GM19025 (cell line): Measurements from ENCODE around the gene NRG3.
"Not testable (repeated sequence)": the region's sequence is repeated elsewhere in the genome, so short reads cannot be mapped to it uniquely, and the experiment has no call there.

Experiments used
- ATAC-seq: cut with Tn5 transposase; IDR thresholded peaks from one replicate; pipeline ENCODE4 v1.9.1; 2021; ENCODE audit warnings: mild to moderate bottlenecking, low read depth, moderate library complexity; ENCODE audit not compliant: unreplicated experiment

The NRG3 gene

GRCh38 chr10:81953420-81953819 is 78.4 kb downstream of the NRG3 start:
- no peak for ATAC-seq

DNA sequence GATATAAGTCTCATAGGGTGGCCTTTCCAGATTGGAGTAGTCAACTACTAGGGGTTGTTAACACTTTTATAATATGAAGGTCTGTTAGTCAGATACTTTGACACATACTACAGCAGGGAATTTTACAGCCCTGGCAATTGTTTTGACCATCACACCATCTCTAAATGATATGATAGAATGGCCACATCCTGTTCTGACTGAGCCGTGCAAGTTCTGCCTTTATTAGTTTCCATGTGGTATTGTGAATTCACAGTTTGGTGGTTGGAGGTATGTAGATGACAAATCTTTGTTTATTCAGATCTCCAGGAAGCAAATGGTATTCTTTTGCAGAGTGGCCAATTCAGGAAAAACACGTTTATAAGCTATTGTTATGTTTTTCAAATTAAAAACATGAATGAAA is 83.0 kb downstream of the NRG3 start:
- no peak for ATAC-seq

DNA sequence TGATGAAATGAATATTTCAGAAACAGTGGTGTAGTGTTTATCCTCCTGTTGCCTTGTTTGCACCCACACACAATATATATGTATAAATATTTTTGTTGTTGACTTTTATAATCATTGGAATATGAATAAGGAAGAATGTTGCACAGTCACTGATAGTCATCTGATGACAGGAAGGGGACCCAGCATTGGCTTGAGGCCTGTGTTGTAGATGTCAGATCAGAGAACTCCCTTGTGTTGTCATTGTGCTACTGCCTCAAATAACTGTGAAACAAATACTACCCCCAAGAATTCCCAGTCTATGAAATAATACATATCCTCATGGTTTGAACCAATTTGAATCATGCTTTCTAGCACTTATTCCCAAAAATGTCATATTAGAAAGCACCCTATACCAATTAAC is 84.0 kb downstream of the NRG3 start:
- no peak for ATAC-seq

GRCh38 chr10:81961451-81962184 is 86.6 kb downstream of the NRG3 start:
- no peak for ATAC-seq

DNA sequence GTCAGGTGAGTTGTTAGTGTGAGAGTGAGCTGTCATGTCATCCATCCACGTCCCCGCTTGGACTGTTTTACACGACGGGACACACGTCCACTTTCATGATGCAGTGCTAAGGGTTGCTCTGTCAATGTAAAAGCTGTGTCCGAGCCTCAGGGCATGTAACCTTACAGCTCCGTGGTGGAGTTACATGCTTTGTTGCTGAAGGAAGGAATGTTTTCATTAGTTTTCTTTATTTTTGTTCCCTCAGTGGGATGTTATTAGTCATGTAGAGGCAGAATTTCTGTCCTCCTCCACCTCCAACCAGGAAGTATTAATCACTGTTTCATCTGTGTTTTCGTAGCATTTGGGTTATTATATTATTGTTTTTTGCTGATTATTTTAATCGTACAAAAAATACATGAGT is 88.6 kb downstream of the NRG3 start:
- ATAC-seq = no peak

DNA sequence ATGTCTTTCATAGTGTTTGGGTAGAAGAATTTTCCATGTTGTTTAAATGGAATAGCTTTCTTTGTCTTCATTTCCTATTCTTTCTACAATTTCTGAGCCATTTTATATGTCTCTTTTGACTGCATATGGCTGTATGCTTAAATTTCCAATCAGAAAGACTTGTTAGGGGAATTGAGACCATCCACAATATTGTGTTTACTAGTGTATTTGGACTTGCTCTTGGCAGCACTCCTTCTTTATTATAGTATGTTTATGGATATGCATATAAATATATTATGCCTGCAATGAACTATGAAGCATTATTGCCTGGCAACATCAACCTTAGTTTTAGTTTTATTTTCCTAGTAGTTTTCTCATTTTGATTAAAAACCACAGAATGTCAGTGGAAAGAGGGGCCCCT is 92.7 kb downstream of the NRG3 start:
- no peak for ATAC-seq

DNA sequence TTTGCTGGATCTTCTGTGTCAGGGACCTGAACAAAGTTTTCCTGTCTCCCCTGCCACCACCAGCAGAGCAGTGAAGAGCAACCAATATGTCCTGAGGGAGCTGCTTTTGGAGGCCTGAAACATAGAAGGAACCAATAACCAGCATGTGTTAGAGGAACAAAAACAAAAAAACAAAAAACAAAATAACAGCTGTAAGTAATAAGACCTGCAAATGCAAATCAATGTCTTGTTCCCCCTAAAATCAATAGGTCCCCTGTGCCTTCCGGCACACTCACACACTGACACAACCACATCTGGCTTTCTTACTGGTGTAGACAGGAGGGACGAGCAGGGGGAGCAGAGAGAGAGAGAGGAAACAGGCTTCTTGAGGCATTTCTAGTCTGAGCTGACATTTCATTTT is 94.1 kb downstream of the NRG3 start:
- ATAC-seq = no peak

GRCh38 chr10:81978238-81978637 is 103.2 kb downstream of the NRG3 start:
- no peak for ATAC-seq

DNA sequence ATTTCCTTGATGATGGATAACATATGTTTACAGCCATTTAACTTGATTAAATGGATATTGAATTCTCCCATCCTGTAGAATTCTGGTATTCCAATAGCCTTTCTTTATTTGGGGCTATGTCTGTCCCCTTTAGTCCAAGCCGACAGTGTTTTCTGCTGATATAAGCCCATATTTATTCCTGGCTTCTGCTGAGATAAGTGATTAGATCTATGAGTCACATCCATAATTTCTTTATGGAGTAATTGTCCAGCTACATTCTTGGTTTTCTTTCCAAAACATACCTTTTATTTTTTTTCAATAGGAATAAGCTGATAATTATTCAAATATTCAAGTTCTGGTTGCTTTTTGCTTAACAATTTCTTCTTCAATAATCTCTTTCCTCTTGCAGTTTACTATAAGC is 106.7 kb downstream of the NRG3 start:
- ATAC-seq = no peak

GRCh38 chr10:81984428-81984827 is 109.4 kb downstream of the NRG3 start:
- ATAC-seq = no peak

DNA sequence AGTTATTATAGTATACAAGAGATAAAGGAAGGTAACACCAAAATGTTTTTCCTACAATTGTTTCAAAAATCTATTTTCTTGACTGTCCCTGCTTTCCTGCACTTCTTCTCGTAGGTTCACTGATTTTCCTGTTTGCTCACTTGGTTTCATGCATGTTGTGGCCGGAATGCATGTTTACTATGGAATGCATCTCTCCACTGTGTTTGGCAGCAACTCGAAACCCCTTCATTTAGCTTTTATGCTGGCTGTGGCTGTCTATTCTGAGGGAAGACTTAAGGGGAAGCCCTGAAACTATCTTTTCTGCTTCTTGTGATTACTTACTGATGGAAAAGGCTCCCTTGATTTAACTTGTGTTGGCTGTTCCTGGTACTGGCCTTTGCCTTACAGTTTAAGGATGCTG is 120.3 kb downstream of the NRG3 start:
- no peak for ATAC-seq

GRCh38 chr10:81996927-81997326 is 121.9 kb downstream of the NRG3 start:
- ATAC-seq = no peak

DNA sequence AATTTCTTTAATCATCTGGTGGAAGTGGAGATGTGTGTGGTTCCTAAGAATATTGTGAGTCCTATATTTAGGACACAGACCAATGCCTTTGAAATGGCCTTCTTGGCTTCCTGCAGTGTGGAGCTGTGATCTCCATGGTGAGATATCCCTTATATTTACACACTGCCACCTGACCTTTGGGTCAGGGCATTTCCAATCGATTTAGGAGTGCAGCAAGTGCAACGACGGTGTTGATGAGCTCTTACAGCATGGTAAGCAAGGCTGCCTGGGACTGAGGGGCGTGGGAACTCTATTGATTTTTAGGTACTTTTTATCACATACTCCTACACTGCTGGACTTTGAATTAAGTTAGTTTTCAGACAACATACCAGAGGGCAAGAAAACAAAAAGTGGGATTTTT is 146.0 kb downstream of the NRG3 start:
- no peak for ATAC-seq

- no peak for ATAC-seq
Measured at GRCh38 chr10:82027711-82028110, 152.7 kb downstream of the NRG3 start.

- ATAC-seq = no peak
Measured at GRCh38 chr10:82037076-82037475, 162.1 kb downstream of the NRG3 start.

- ATAC-seq = no peak
Measured at GRCh38 chr10:82038587-82038986, 163.6 kb downstream of the NRG3 start.

DNA sequence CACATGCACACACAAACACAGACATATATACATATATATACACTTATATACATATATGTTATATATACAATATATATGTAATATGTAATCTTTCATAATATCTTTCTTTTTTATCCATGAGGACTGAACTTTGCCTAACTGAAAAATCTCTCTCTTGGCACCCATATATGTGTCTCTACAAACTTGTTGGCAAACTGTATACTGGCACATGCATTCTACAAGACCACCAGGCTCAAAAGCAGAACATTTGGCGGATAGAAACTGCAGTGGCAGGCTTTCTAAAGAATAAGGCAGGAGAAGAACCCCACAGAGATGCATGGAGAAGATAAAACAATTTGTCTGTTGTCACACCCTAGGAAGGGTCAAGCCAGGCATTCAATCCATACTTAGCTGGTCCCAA is 165.3 kb downstream of the NRG3 start:
- no peak for ATAC-seq

DNA sequence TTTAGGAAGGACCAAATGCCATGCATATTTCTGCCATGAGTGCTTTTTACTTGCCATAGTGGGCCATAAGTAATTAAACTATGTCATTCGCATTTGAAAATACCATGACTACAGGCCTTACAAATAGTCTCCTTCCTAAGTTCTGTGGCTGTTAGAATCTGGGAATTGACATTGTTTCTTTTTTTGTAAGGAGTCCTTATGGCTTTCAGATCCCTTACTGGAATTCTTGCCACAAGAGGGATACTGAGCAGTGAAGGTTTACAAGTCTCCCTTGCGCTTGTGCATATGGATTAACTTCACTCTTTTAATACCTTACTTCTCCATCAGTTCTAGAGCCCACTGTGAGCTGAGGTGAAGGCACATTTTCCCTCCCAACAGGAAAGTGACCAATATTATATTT is 166.0 kb downstream of the NRG3 start:
- ATAC-seq = no peak

- no peak for ATAC-seq
Measured at GRCh38 chr10:82056391-82056790, 181.4 kb downstream of the NRG3 start.

DNA sequence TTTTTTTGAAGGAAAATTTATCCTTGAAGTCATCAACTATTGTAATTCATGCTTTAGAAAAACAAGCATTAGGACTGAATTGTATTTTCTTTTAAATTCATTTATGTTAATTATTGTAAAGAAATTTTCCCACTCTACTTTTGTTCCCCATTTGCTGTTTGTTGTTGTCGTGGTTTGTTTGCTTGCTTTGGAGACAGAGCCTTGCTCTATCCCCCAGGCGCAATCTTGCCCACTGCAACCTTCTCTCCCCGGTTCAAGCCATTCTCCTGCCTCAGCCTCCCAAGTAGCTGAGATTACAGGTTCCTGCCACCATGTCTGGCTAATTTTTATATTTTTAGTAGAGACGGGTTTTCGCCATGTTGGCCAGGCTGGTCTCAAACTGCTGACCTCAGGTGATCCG is 192.2 kb downstream of the NRG3 start:
- not testable (repeated sequence) for ATAC-seq

DNA sequence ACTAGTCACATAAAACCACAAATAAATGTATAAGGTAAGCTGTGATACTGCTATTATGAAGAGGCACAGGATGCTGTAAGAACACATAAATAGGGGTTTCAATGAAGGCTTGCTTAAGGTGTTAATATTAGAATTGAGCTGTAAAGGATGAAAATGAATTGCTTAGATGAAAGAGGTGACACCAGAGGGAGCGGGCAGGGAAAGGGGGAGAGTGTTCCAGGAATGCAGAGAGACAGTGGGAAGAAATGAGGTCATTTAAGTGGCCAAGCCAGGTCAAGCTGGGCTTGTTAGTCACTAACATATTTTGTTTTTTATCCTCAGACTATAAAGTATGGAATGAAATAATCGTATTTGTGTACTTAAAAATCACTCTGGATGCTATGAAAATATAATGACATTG is 193.5 kb downstream of the NRG3 start:
- ATAC-seq = no peak

DNA sequence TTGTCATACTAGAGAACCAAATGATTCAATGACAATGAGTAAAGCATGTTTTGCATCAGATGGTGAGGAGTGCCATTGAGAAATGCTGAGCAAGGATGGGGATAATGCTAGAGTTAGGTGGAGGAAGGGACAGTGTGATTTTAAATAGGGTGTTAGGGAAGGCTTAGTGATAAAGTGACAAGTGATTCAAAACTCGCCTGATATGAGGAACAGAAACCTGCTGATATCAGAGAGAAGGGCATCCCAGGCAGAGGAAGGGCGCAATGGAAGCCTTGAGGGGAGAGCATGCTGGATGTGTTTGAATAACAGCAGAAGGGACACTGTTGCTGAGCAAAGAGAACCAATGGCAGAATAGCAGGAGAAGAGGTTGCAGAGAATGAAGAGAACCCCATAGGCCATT is 196.2 kb downstream of the NRG3 start:
- no peak for ATAC-seq

- ATAC-seq = no peak
Measured at GRCh38 chr10:82072124-82072523, 197.1 kb downstream of the NRG3 start.
